GM08714 (cell line): ENCODE data around the gene KCNQ1.

ENCODE experiments used
- H3K4me3 ChIP-seq: fragments of 200-500 bp; sonication (Bioruptor generic); 2 replicates; pipeline ENCODE4 v1.5.1; 2014; ENCODE audit warnings: mild to moderate bottlenecking, low read length, inconsistent platforms
- ZNF274 ChIP-seq: IDR thresholded peaks from 2 replicates; pipeline ENCODE4 v1.6.1; 2012; ENCODE audit warnings: mild to moderate bottlenecking, low read depth, low read length

KCNQ1 gene

GRCh38 chr11:2882396-2883110 lies 437.7 kb downstream of the KCNQ1 start:
- TF ChIP-seq ZNF274 = no peak
- H3K4me3 ChIP-seq = no peak overlapping the region

GRCh38 chr11:2883640-2883978 lies 438.8 kb downstream of the KCNQ1 start:
- H3K4me3 ChIP-seq = no peak overlapping the region

GRCh38 chr11:2883979-2884815 lies 439.4 kb downstream of the KCNQ1 start:
- H3K4me3 ChIP-seq = no peak overlapping the region
- no peak for TF ChIP-seq ZNF274

More at GRCh38 chr11:2883640-2883978, 438.8 kb downstream of the KCNQ1 start:
- TF ChIP-seq ZNF274 = no peak

GRCh38 chr11:2885017-2885677 lies 440.3 kb downstream of the KCNQ1 start:
- no peak for TF ChIP-seq ZNF274
- H3K4me3 ChIP-seq = peak overlapping the region; percentile 59; the same call in 1 of the 2 replicates

GRCh38 chr11:2885678-2886081 lies 440.9 kb downstream of the KCNQ1 start, which contains the start of gene CDKN1C:
TSS of gene CDKN1C (minus strand) at chr11:2885775. CDS start at chr11:2885456, 319 bp downstream.
- peak within 1 kb of the TSS; percentile 59; the same call in 1 of the 2 replicates for H3K4me3 ChIP-seq
- TF ChIP-seq ZNF274 = no peak

- TF ChIP-seq ZNF274 = no peak
- no peak overlapping the region; the same call in 1 of the 2 replicates for H3K4me3 ChIP-seq
Measured at GRCh38 chr11:2886191-2886894, 441.5 kb downstream of the KCNQ1 start.

- no peak overlapping the region for H3K4me3 ChIP-seq
- no peak for TF ChIP-seq ZNF274
Measured at GRCh38 chr11:2886936-2887335, 442.1 kb downstream of the KCNQ1 start.

- TF ChIP-seq ZNF274 = no peak
- no peak overlapping the region for H3K4me3 ChIP-seq
Measured at GRCh38 chr11:2887515-2888195, 442.8 kb downstream of the KCNQ1 start.

GRCh38 chr11:2888266-2888968 lies 443.6 kb downstream of the KCNQ1 start:
- no peak overlapping the region for H3K4me3 ChIP-seq

GRCh38 chr11:2889362-2890273 lies 444.8 kb downstream of the KCNQ1 start:
- no peak for TF ChIP-seq ZNF274

More at GRCh38 chr11:2888266-2888968, 443.6 kb downstream of the KCNQ1 start:
- TF ChIP-seq ZNF274 = no peak

GRCh38 chr11:2890466-2891294 lies 445.9 kb downstream of the KCNQ1 start:
- H3K4me3 ChIP-seq = no peak overlapping the region
- no peak for TF ChIP-seq ZNF274

More at GRCh38 chr11:2889362-2890273, 444.8 kb downstream of the KCNQ1 start:
- no peak overlapping the region for H3K4me3 ChIP-seq
